ENCODE data around the gene CHPF. TPM values are rescaled to one million over a fixed set of nuclear protein-coding genes. Genes with fewer than 3 reads are reported as not detected.
A peak's percentile ranks its signal among the peaks of the same experiment; 100 is the strongest.

CHPF gene
- total RNA-seq, 1 donor from 2014 or later, result 0.26 TPM

DNA sequence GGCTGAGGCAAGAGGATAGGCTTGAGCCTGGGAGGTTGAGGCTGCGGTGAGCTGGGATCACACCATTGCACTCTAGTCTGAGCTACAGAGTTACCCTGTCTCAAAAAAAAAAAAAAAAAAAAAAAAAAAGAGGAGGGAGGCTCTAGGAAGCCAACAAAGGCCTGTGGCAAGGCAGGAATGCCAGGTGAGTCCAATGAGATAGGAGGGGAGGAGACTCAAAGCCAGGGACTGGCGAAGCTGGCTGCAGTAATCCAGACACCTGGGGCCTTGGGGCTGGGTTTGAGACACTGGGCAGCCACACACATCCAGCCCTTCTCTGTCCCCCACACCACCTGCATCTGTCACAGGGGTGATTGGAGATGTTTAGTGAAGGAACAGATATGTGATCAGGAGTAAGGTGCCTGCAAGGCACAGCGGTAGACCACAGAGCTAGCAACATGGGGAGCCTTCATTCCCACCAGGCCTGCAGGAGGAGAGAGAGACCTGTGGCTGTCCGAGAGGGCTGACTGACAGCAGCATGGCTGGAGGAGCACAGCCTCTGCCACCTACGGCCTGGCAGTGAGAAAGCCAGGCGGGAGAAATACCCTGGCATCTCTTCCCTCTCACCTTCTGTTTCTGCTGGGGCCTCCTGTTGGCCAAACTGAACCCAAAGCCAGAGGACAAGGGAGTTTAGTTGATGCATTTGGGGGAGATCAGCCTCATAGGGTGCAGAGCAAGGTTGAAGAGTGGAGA, 9.5 kb downstream of the CHPF start:
- no peak for DNase-seq (ENCODE audit: low read depth in 2 of 2)

DNA sequence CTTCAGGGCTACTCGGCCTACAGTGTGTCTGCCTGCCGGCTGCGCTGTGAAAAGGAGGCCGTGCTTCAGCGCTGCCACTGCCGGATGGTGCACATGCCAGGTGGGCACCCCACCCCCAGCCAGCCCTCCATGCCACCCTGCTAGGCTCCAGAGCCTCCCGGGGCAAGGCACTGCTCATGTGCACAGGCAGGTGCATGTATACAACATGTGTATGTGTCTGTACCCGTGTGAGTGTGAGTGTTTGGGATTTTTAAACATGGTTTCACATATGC, 11.3 kb downstream of the CHPF start:
- DNase-seq (ENCODE audit: low read depth in 2 of 2), result no peak

DNA sequence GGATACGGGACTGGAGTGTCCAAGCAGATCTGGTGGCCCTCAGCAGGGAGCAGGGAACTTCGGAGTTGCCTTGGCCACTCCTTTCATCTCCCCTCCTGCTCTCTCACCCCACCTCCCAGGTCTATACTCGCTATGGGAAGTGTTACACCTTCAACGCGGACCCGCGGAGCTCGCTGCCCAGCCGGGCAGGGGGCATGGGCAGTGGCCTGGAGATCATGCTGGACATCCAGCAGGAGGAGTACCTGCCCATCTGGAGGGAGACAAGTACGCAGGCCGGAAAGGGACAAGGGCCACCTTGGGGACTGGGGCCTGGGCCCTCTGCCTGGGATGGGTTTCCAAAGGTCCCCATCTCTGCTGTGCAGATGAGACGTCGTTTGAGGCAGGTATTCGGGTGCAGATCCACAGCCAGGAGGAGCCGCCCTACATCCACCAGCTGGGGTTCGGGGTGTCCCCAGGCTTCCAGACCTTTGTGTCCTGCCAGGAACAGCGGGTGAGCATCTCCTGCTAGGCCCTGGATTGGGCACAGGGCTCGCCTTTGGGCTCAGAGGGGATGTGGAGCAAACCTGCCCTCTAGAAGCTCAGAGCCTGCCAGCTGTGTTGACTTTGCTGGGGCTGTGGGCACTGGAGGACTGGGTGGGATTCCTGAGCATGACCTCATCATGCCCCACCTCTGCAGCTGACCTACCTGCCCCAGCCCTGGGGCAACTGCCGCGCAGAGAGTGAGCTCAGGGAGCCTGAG, 11.8 kb downstream of the CHPF start:
- DNase-seq (ENCODE audit: low read depth in 2 of 2), result no peak

DNA sequence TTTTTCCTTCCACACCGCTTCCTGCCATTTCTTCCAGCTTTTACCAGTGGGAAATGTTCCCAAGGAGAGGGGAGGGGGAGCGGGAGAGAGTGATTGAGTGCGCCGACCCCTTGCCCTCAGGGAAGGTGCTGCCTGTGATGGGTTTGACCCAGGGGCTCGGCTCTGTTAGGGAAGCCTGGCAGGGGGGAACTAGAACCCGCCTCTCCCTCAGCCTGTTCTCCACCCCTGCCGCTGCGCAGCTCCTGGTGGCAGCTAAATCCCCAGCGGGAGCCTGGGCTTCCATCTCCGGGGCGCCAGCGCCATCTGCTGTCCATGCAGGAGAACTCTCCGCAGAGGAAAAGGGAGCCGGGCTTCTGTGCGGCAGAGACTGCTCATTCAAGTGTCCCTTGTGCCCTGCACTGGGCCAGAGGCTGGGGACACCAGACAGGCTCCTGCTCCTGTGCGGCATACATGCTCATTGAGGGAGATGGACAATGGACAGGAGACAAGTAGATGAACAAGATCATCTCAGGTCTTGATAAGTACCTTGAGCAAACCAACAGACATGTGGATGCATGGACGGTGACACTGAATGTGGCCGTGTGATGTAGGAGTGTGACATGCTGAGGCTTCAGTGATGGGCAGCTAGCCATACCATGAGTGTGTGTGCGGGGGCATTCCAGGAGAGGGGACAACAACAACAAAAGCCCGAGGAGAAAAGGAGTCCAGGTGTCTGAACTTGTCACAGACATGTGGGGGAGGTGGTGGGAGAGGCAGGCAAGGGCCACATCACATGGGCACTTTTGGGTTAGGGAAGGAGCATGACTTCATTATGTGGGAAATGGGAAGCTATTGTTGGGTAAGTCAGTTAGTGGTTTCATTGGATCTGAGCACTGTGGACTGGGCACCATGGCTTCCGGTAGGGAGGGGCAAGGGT, 13.3 kb downstream of the CHPF start:
- peak; percentile 69 to 82 for DNase-seq (ENCODE audit: low read depth in 2 of 2)

DNA sequence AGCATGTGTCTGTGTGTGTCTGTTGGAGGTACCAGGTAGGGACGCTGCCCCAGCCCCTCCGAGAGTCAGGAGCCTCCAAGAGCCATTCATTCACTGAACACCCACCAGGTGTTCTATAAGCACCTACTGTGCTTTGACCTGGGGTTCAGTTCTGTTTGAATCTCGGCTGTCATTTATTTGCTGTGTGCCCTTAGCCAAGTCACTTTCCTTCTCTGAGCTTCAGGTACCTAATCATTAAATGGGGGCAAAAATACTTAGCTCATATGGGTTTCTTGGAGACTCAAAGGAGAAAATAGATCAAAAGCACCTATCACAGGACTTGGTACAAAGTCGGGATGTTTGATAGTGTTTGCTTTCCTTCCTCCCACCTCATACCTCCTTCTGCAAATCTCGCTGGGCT, 16.1 kb downstream of the CHPF start:
- DNase-seq (ENCODE audit: low read depth in 2 of 2), result no peak

DNA sequence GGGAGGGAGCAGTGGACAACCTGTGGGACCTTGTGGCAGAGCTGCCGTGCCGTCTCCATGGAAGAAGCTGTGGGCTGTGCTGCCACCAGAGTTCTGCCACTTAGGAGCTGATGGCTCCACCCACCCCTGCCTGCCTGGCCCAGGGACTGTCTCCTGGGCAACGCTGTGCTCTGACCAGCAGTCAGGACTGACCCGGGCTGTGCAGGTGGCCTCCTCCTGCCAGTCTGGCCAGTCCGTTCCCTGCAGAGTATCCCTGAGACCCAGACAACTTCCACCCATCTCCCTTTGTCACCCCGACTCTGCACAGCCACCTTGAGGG, 16.6 kb downstream of the CHPF start:
- DNase-seq (ENCODE audit: low read depth in 2 of 2), result no peak

DNA sequence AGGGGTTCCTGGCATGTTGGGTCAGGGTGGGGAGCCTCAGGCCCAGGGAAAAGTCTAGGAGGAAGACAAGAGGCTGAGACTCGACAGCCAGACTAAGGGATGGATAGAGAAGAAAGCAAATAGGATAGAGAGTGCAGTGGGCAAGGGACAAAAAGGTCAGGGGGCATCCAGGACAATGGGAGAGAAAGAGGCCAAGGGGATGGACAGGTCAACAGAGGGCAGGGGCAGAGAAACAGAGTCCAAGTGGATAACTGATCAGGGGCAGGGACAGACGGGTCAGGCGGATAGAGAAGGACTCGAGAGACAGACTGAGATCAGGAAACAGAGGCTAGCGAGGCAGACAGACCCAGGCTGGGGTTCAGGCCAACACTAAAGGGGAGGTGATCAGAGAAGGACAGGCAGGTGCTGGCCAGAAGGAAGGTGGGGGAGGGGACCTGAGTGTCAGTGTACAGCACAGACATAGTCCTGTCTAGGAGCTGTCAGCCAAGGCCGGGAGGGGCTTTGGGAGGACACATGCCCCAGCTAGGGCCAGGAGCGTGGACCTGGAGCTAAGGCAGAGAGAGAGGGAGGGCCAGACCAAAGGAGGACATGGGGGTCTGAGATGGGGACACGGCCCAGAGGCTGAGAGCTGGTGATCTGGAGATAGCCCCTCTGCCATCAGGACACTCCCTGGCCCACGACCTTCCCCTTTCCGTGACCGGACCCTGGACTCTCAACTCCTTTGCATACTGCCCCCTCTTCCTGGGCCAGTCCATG, 17.1 kb downstream of the CHPF start:
- DNase-seq (ENCODE audit: low read depth in 2 of 2), result no peak

DNA sequence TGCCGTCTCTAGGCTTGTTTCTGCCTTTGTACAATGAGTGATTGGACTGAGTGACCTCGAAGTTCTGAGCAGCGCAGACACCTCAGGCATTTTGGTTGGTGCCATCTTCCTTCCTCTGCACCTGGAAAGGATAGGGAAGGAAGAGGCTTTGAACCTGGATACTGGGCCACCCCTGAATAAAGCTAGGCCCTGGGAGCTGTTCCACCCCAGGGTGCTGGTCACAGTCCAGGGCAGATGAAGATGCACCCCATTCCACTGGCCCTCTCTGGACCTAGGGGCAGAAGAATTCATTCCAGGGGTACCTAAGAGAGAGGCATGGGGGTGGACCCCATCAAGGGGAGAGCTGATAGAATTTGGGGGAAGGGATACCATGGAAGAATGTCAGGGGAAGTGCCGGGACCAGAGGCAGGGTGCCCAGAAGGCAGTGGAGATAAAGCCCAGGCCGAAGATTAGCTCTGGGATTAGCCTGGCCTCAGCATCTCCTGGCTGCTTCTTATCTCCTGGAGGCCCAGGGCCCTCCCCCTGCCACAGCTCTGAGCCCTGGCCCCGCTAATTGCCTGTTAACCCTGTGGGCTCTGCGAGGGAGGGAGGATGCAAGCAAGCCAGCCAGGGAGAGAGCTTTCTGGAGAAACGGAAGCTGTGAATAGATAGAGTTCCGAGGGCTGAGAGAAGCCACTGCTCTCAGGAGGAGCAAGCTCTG, 17.9 kb downstream of the CHPF start:
- DNase-seq (ENCODE audit: low read depth in 2 of 2), result no peak

DNA sequence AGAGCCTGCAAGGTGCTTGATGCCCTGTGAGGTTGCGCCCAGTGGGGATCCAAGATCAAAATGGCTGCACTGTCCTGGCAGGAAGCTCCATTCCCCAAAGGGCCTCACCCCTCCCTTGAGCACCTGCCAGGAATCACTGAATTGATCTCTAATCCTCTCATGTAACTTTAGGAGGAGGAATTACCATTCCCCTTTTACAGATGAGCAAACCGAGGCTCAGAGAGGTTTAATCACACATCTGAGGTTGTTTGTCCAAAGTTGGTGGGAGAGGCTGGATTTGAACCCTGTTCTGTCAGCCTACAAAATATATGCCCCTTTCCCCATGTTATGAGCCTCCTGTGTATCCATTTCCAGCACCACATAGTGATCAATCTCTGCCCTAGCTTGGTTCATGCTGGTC, 18.8 kb downstream of the CHPF start:
- no peak for DNase-seq (ENCODE audit: low read depth in 2 of 2)

DNA sequence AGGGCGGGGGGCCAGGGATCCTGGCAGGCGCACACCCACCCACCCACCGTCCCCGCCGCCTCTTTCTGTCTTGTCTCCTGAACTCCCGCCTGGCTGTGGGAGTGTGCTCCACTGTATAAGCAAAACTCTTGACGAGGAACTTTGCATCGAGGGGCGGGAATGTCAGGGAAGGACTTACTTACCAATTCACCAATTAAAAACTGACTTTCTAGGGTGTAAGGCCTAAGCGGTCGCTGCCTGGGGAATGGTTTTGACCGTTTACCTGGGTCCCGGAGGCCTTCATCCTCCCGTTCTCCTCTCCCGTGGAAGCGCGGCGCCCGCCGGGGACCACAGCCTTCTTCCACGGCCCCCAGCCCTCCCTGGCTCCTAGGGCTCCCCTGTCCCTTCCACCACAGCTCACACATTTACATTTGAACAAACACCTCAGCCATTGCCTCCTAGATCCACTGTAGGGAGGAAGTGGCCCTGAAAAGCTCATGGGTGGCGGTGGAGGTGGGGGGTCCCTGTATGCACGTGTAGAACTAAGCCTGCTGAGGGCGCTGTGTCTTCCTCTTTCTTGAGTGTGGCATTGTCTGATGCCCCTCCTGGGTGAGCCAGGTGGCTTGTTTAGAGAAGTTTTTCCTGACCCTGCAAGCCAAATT, 20.5 kb downstream of the CHPF start:
- DNase-seq (ENCODE audit: low read depth in 2 of 2), result no peak

DNA sequence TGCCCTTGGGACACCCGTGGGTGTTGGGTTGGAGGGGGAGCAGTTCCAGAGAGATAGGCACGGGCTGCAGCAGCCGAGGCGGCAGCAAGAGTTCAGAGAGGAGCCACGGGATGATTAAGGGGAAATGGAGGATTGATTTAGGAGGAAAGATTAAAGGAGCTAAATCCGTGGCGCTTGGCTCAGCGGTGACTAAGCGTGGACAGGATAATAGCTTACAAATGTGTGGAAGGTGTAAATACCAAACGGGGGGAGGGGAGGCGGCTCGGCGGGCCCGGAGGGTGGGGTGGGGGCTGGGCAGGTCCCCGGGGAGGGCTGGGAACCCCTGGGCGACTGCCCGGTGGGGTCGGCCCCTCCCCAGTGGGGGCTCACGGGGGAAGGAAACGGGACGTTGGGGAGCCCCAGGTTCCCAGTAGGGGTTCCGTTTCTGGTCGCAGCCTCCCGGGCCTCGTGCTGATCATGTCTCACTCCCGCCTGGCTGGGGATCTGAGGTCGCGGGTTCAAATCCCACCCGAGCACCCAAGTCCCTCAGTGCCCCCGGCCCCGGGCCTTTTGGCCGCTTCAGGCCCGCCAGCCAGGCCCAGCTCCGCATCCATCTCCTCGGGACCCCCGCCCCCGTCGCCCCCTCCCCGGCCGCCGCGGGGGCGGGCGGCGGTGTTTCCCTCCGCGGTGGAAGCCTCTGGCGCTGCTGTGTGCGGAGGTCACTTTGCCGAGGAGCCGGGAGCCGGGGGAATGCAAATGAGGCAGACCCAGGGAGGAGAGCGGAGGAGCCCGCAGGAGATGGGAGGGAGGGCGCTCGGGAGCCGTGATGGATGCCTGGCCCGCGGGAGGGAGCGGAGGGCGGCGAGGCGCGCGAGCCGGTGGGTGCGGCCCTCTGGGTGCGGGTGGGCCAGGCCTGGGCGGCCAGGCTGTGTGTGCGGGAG, 21.2 kb downstream of the CHPF start:
- peak in 1 of 2 donors; percentile 17 for DNase-seq (ENCODE audit: low read depth in 2 of 2)

DNA sequence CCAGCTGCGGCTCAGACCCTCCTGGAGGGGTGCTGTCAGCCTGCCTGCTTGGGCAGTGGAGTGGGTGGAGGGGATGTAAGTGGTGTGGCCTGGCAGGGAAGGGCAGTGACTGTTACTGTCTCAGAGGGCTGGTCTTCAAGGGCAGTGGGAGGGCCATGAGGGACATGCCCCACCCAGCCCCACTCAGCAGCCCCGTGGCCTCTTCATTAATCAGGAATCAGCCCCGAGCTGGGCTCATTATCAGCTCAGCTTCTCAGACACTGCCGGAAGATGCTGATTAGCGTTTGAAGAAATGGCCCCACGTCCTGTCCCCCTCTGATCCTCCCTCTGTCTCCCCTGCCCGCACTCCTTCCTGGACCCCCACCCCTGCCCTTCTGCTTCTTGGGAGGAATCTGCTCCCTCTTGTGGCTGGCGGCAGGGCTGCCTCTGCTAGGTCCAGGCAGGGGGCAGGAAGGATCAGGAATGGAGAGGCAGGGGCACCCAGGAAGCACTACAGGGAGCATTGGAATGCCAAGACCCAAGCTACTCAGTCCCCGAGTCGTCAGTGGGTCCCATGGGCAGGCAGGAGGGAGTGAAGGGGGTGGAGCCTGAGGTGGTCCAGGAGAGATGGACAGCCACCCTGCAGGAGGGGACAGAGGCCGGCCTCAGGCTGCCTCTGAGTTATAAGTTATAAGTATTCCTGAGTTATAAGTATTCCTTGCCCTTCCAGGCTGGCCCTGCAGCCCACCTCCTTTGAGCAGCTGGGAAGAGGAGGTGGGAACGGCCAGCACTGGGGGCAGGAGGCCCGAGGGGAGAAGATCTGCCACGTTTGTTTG, 22.3 kb downstream of the CHPF start:
- DNase-seq (ENCODE audit: low read depth in 2 of 2), result no peak

DNA sequence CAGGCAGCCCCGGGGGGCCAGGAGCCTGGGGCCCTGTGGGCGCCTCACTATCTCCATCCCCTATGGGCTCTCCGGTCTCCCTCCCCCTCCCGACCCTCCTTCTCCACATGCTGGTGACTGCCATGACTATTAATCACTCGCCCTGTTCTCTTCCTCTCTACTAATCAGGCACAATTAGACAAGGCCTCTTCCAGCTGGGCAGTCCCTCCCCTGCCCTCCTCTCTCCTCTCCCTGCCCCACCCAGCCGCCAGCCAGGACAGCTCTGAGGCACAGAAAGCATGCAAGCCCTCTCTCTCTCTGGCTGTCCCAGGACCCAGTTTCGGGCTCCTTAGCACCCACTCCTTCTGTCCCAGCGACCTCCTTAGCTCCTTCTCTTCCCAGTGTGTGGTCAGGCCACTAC, 23.5 kb downstream of the CHPF start:
- no peak for DNase-seq (ENCODE audit: low read depth in 2 of 2)

DNA sequence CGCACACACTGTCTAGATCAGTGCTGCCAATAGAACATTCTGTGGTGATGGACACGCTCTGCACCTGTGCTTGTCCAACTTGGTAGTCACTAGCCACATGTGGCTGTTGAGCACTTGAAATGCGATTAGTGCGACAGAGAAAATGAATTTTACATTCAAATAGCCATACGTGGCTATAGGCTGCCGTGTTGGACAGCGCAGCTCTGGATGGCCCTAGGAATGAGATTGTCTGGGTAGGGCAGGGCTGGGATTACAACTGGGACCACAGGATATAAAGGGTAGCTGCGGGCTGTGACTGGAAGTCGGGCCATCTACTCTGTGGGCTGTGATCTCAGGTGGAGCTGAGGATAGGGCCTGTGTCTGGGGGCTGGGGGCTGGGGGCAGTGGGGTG, 24.1 kb downstream of the CHPF start:
- DNase-seq (ENCODE audit: low read depth in 2 of 2), result no peak

DNA sequence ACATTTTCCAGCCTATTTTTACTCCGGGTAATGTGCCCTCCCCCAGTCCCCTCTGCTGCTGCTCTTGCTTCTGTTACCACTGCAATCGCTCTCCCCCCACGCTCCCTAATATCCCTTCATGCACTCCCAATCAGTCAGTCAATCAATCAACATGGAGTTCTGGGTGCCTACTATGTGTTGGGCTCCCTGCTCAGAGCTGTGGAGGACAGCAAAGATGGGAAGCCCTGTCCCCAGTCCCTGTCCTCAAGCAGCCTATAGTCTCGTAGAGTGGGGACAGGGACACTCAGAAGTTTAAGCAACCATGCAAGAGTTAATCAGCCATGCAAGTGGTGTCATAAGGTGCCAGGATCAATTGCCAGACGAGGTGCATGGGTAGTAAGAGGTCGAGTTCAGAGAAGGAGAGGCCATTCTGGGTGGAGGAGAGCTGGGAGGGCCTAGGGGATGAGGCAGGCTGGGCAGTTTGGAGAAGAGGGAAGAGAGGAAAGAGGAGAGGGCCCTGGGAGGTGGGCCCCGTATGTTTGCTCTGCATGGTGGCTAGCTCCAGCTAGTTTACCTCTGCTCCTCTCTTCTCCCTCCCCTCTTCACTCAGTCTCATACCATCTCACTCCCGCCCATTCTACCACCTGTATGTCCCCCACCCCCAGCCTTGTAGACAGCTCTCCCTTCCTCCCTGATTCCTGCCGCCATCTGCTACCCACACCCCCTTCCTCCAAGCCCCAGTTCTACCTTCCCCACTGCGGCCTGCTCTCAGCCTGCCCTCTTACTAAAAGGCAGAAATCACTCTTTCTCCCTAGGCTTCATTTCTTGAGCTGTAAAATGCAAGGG, 25.4 kb downstream of the CHPF start:
- DNase-seq (ENCODE audit: low read depth in 2 of 2), result no peak

DNA sequence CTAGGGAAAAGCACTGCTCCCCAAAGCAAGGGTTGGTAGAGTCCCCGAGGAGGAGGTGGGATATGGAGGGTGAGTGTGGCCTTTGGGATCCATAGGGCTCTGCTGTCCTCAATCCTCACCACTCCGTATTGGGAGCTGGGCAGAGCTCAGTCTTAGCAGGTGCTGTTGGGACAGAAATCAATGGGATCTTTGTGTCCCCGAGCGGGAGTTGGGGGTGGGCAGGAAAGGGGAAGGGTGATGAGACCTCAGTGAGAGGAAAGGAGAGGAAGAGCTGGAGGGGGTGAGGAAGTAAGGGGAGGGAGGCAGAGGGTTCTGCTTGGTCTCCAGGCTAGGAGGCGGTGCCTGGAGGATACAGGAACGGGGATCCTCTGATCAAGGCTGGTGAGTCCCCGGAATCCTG, 26.7 kb downstream of the CHPF start:
- DNase-seq (ENCODE audit: low read depth in 2 of 2), result no peak

DNA sequence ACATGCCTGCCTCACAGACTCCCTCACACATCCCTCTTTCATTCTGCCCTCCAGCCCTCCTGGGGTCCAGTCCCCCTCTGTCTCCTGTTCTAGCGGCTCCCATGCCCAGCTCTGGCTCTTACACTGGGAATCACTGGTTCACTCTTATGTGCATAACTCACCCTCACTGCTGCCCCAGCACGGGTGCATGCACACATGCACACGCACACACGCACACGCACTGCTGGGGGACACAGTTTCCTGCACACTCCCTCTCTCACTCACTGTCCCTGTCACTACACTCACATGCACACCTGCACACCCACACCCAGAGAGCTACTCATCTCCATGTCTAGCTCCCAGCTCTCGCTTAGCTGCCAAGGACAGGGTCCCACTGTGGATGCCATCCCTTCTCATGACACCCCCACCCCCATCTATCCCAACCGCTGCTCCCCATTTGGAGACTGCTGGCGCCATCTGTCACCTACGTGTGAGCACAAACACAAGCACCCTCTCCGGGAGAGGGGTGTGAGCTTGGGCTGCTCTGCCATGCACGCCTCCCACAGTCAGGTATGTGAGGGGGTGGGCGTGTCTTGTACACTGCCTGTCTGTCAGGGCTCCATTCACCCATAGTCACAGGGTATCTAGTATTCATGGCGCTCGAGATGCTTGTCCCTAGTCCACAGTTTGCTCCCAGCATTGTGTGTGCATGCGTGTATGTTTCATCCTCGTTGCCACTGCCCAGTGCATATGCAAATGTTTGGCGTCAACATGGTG, 27.6 kb downstream of the CHPF start:
- no peak for DNase-seq (ENCODE audit: low read depth in 2 of 2)
